IMR-90 (cell line): ENCODE results near the gene BCL2L15. TPM values are rescaled to one million over a fixed set of nuclear protein-coding genes. Genes with fewer than 3 reads are reported as not detected.

ENCODE experiments used
- ATAC-seq: fragments of 200-7000 bp; cut with Tn5 transposase; 2 replicates; pipeline ENCODE4 v1.9.1; 2020; ENCODE audit warnings: low read depth, mild to moderate bottlenecking, moderate library complexity
- BruUV-seq: library from RNA; stranded (reverse); fragments of 400-500 nt; replicated peaks from 2 replicates; lab custom pipeline; 2021; lab: Mats Ljungman, UMichigan
- CTCF ChIA-PET: fragments of 300-600 bp; formaldehyde crosslinking; extraction: SDS; loops from one replicate; lab custom pipeline; 2021; ENCODE audit warnings: antibody characterized with exemption; lab: Yijun Ruan, JAX
- POLR2A ChIA-PET: fragments of 300-600 bp; sonication (Branson Sonifier 250); formaldehyde crosslinking; loops from one replicate; lab custom pipeline; 2022; ENCODE audit warnings: antibody characterized with exemption; ENCODE audit not compliant: unreplicated experiment; lab: Charles Lee
- DNase-seq: peaks from one replicate; pipeline ENCODE4 v3.0.0; 2013
- H2AFZ ChIP-seq: replicated peaks from 2 replicates; pipeline ENCODE3; 2013; ENCODE audit warnings: low read length, mild to moderate bottlenecking; ENCODE audit not compliant: poor library complexity
- H2AK5ac ChIP-seq: 2 replicates; pipeline ENCODE4 v1.6.1; 2013; ENCODE audit warnings: low read depth, low read length, inconsistent platforms
- H2AK9ac ChIP-seq: replicated peaks from 2 replicates; pipeline ENCODE3; 2013; ENCODE audit warnings: mild to moderate bottlenecking, low read depth, low read length, moderate library complexity; ENCODE audit not compliant: poor library complexity
- H2BK120ac ChIP-seq: 2 replicates; pipeline ENCODE4 v1.6.1; 2013; ENCODE audit warnings: low read depth, low read length, inconsistent platforms
- H2BK15ac ChIP-seq: 3 replicates; pipeline ENCODE4 v1.6.1; 2013; ENCODE audit warnings: low read depth, low read length, inconsistent platforms
- H2BK20ac ChIP-seq: 2 replicates; pipeline ENCODE4 v1.6.1; 2013; ENCODE audit warnings: low read depth, mild to moderate bottlenecking, inconsistent platforms, low read length, moderate library complexity
- H2BK5ac ChIP-seq: 2 replicates; pipeline ENCODE4 v1.6.1; 2013; ENCODE audit warnings: mild to moderate bottlenecking, low read depth, low read length, inconsistent platforms; ENCODE audit not compliant: poor library complexity, severe bottlenecking
- H3K14ac ChIP-seq: replicated peaks from 2 replicates; pipeline ENCODE4 v1.6.1; 2013; ENCODE audit warnings: low read depth, low read length, inconsistent platforms
- H3K18ac ChIP-seq: 2 replicates; pipeline ENCODE4 v1.6.1; 2013; ENCODE audit warnings: low read depth, low read length, control low read depth
- H3K23ac ChIP-seq: 2 replicates; pipeline ENCODE4 v1.6.1; 2013; ENCODE audit warnings: low read depth, low read length, inconsistent platforms
- H3K27ac ChIP-seq: 2 replicates; pipeline ENCODE4 v1.5.1; 2013; ENCODE audit warnings: mild to moderate bottlenecking, control low read depth, low read length; ENCODE audit not compliant: insufficient read depth
- H3K27me3 ChIP-seq: 2 replicates; pipeline ENCODE4 v1.6.1; 2013; ENCODE audit warnings: low read length; ENCODE audit not compliant: control insufficient read depth, insufficient read depth
- H3K36me3 ChIP-seq: 2 replicates; pipeline ENCODE4 v1.6.1; 2013; ENCODE audit warnings: low read length, mixed read lengths; ENCODE audit not compliant: control insufficient read depth, insufficient read depth
- H3K4ac ChIP-seq: 2 replicates; pipeline ENCODE4 v1.6.1; 2013; ENCODE audit warnings: low read depth, low read length, inconsistent platforms
- H3K4me1 ChIP-seq: 2 replicates; pipeline ENCODE4 v1.6.1; 2013; ENCODE audit warnings: low read length, mixed read lengths; ENCODE audit not compliant: control insufficient read depth, insufficient read depth
- H3K4me2 ChIP-seq: 2 replicates; pipeline ENCODE4 v1.6.1; 2013; ENCODE audit warnings: low read depth, mild to moderate bottlenecking, control low read depth, low read length, moderate library complexity
- H3K4me3 ChIP-seq: 2 replicates; pipeline ENCODE4 v1.5.1; 2013; ENCODE audit warnings: low read depth, mild to moderate bottlenecking, control low read depth, low read length, moderate library complexity; ENCODE audit not compliant: insufficient read depth
- H3K56ac ChIP-seq: 2 replicates; pipeline ENCODE4 v1.6.1; 2013; ENCODE audit warnings: low read length, inconsistent platforms; ENCODE audit not compliant: insufficient read depth; ENCODE audit errors: extremely low read depth
- H3K79me1 ChIP-seq, 2 experiments: 2 replicates each; pipeline ENCODE4 v1.6.1; 2013; ENCODE audit warnings: low read length in 2 of 2, inconsistent platforms in 1 of 2, low read depth in 1 of 2
- H3K9ac ChIP-seq: 2 replicates; pipeline ENCODE4 v1.6.1; 2013; ENCODE audit warnings: low read depth, low read length, control low read depth
- H3K9me1 ChIP-seq: 2 replicates; pipeline ENCODE4 v1.6.1; 2013; ENCODE audit warnings: low read length, inconsistent platforms; ENCODE audit not compliant: insufficient read depth
- H3K9me3 ChIP-seq: 2 replicates; pipeline ENCODE4 v1.6.1; 2013; ENCODE audit warnings: low read length; ENCODE audit not compliant: control insufficient read depth, insufficient read depth
- H4K20me1 ChIP-seq: 2 replicates; pipeline ENCODE4 v1.6.1; 2013; ENCODE audit warnings: low read length, inconsistent platforms; ENCODE audit not compliant: insufficient read depth
- H4K5ac ChIP-seq: 2 replicates; pipeline ENCODE4 v1.6.1; 2013; ENCODE audit warnings: mild to moderate bottlenecking, low read depth, low read length, control low read depth
- H4K8ac ChIP-seq, 2 experiments: 2 replicates each; pipeline ENCODE4 v1.6.1; 2013; ENCODE audit warnings: low read depth in 2 of 2, low read length in 2 of 2, control low read depth in 1 of 2, inconsistent platforms in 1 of 2
- H4K91ac ChIP-seq: 2 replicates; pipeline ENCODE4 v1.6.1; 2013; ENCODE audit warnings: low read depth, low read length, inconsistent platforms; ENCODE audit not compliant: insufficient read depth
- BHLHE40 ChIP-seq: fragments of 150-350 bp; IDR thresholded peaks from 2 replicates; pipeline ENCODE4 v1.6.1; 2016; ENCODE audit warnings: mild to moderate bottlenecking, low read depth, low read length
- CEBPB ChIP-seq: IDR thresholded peaks from 2 replicates; pipeline ENCODE4 v1.6.1; 2012; ENCODE audit warnings: low read depth, low read length, improper control_type of control experiment
- CHD1 ChIP-seq: IDR thresholded peaks from 2 replicates; pipeline ENCODE4 v1.6.1; 2012; ENCODE audit warnings: low read depth, low read length, improper control_type of control experiment
- ELK1 ChIP-seq: fragments of 150-350 bp; IDR thresholded peaks from 2 replicates; pipeline ENCODE4 v1.6.1; 2016; ENCODE audit warnings: low read depth, mild to moderate bottlenecking, low read length, moderate library complexity, borderline replicate concordance
- FOS ChIP-seq: fragments of 150-350 bp; IDR thresholded peaks from 2 replicates; pipeline ENCODE4 v1.6.1; 2016; ENCODE audit warnings: low read depth, low read length
- MAFK ChIP-seq: IDR thresholded peaks from 2 replicates; pipeline ENCODE4 v1.6.1; 2012; ENCODE audit warnings: low read depth, low read length, improper control_type of control experiment
- MAZ ChIP-seq: IDR thresholded peaks from 2 replicates; pipeline ENCODE4 v1.6.1; 2012; ENCODE audit warnings: low read depth, mild to moderate bottlenecking, low read length, improper control_type of control experiment, moderate library complexity, borderline replicate concordance
- MXI1 ChIP-seq: IDR thresholded peaks from 2 replicates; pipeline ENCODE4 v1.6.1; 2012; ENCODE audit warnings: low read depth, mild to moderate bottlenecking, low read length, moderate library complexity, borderline replicate concordance
- NFE2L2 ChIP-seq: fragments of 150-350 bp; IDR thresholded peaks from 2 replicates; pipeline ENCODE4 v1.6.1; 2016; ENCODE audit warnings: low read depth, mild to moderate bottlenecking, low read length
- POLR2A ChIP-seq: IDR thresholded peaks from 2 replicates; pipeline ENCODE4 v1.6.1; 2012; ENCODE audit warnings: mild to moderate bottlenecking, low read depth, low read length
- RAD21 ChIP-seq: IDR thresholded peaks from 2 replicates; pipeline ENCODE4 v1.6.1; 2012; ENCODE audit warnings: low read length, improper control_type of control experiment
- RCOR1 ChIP-seq: IDR thresholded peaks from 2 replicates; pipeline ENCODE4 v1.6.1; 2012; ENCODE audit warnings: mild to moderate bottlenecking, low read length, improper control_type of control experiment; ENCODE audit not compliant: insufficient replicate concordance
- RFX5 ChIP-seq: IDR thresholded peaks from 2 replicates; pipeline ENCODE4 v1.8.0; 2012; ENCODE audit warnings: low read depth, mild to moderate bottlenecking, low read length, moderate library complexity
- SMC3 ChIP-seq: fragments of 150-350 bp; IDR thresholded peaks from 2 replicates; pipeline ENCODE4 v1.6.1; 2016; ENCODE audit warnings: low read depth, mild to moderate bottlenecking, antibody characterized with exemption, low read length, moderate library complexity
- USF2 ChIP-seq: fragments of 150-350 bp; IDR thresholded peaks from 2 replicates; pipeline ENCODE4 v1.6.1; 2017; ENCODE audit warnings: mild to moderate bottlenecking, antibody characterized with exemption, low read length, low read depth
- WGBS, 2 experiments: methylation state at CpG; one replicate each; pipeline versions ENCODE4 v1.1.5 to v1.1.7; 2013; ENCODE audit warnings: missing lambda C conversion rate in 2 of 2; ENCODE audit not compliant: insufficient read length in 1 of 2; ENCODE audit errors: extremely low coverage in 2 of 2; 5-methylcytosine and 5-hydroxymethylcytosine counted together
- dilution Hi-C: fragments of 300-500 bp; cut with HindIII; formaldehyde crosslinking; loops from one replicate; pipeline ENCODE4 v1.14.3; 2018; ENCODE audit warnings: low sequenced_read_pairs; ENCODE audit not compliant: unreplicated experiment
- in situ Hi-C: fragments of 300-500 bp; cut with MboI; formaldehyde crosslinking; loops from 3 replicates; pipeline ENCODE4 v1.14.3; 2019; ENCODE audit warnings: low sequenced_read_pairs, inconsistent platforms, mixed read lengths
- intact Hi-C: fragments of 100-400 bp; cut with micrococcal nuclease; formaldehyde crosslinking; loops from 2 replicates; pipeline ENCODE4 v1.10.0; 2022
- polyA plus RNA-seq, 3 experiments: library from polyadenylated mRNA; depleted of rRNA; stranded (reverse); fragments of >200 nt; gene quantifications; 2 replicates each; pipeline ENCODE4 v1.2.3, GENCODE V29; 2012; ENCODE audit warnings: low replicate concordance in 1 of 3
- total RNA-seq: library from RNA; depleted of rRNA; stranded (reverse); fragments of >200 nt; gene quantifications from 2 replicates; pipeline ENCODE4 v1.2.3, GENCODE V29; 2012
- TF ChIP-seq, protein P1 (sequence below): conservative IDR thresholded peaks from 2 replicates; pipeline ENCODE4 v1.5.1; 2012; ENCODE audit warnings: mild to moderate bottlenecking, low read depth, low read length, improper control_type of control experiment

Gene BCL2L15
- total and polyA plus RNA-seq, 2 of the 4 experiments (the other 2 are of a cell fraction) = under 0.01 to 0.15 TPM

- Histone ChIP-seq H3K9me1 (no peaks in the 10 kb centered on the region; the same call in 1 of the 2 replicates), H4K91ac (no peak overlapping the region), H3K4me2 (no peak overlapping the region), H3K79me1 (no peaks in the 10 kb centered on the region), H3K27ac (no peak overlapping the region), H3K36me3 (no peaks in the 10 kb centered on the region), H2AK9ac (no peak overlapping the region), H2BK20ac (no peak overlapping the region), H3K4ac (no peak overlapping the region), H2BK15ac (no peak overlapping the region), H4K5ac (no peak overlapping the region), H3K4me1 (no peaks in the 10 kb centered on the region), H3K14ac (no peak overlapping the region), H2AK5ac (no peak overlapping the region), H2BK5ac (no peak overlapping the region), H3K9ac (no peak overlapping the region), H2BK120ac (no peak overlapping the region), H3K23ac (no peak overlapping the region), H3K56ac (no peak overlapping the region), H3K27me3 (no peaks in the 10 kb centered on the region), H4K20me1 (no peaks in the 10 kb centered on the region), H3K18ac (no peak overlapping the region), H3K4me3 (no peak overlapping the region), H4K8ac (no peak overlapping the region), H3K9me3 (no peaks in the 10 kb centered on the region), H2AFZ (no peak overlapping the region)
- intact Hi-C loops (no loop called here), in situ Hi-C loops (no loop called here), dilution Hi-C loops (no loop called here)
- CTCF ChIA-PET = interaction anchor here (1.4 kb wide), 1 partner anchor 11 kb away, joined by 3 read pairs; no protein-coding TSS in a partner anchor
- no peak for DNase-seq
- TF ChIP-seq RCOR1 = no peak
- TF ChIP-seq BHLHE40 = no peak
- no peak for TF ChIP-seq MAFK
- TF ChIP-seq USF2 = no peak
- TF ChIP-seq, protein P1, sequence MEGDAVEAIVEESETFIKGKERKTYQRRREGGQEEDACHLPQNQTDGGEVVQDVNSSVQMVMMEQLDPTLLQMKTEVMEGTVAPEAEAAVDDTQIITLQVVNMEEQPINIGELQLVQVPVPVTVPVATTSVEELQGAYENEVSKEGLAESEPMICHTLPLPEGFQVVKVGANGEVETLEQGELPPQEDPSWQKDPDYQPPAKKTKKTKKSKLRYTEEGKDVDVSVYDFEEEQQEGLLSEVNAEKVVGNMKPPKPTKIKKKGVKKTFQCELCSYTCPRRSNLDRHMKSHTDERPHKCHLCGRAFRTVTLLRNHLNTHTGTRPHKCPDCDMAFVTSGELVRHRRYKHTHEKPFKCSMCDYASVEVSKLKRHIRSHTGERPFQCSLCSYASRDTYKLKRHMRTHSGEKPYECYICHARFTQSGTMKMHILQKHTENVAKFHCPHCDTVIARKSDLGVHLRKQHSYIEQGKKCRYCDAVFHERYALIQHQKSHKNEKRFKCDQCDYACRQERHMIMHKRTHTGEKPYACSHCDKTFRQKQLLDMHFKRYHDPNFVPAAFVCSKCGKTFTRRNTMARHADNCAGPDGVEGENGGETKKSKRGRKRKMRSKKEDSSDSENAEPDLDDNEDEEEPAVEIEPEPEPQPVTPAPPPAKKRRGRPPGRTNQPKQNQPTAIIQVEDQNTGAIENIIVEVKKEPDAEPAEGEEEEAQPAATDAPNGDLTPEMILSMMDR = no peak
- no peak for TF ChIP-seq POLR2A
- no peak for TF ChIP-seq NFE2L2
- TF ChIP-seq CHD1 = no peak
- TF ChIP-seq SMC3 = no peak
- no peak for TF ChIP-seq ELK1
- TF ChIP-seq RAD21 = no peak
- no peak for TF ChIP-seq FOS
- TF ChIP-seq CEBPB = no peak
- TF ChIP-seq MXI1 = no peak
- no peak for TF ChIP-seq RFX5
- no peak for TF ChIP-seq MAZ
- no TSS peak for BruUV-seq
- WGBS, 2 experiments = no CpG with 5 or more reads among the region's 4 CpGs
- no peak for ATAC-seq
- POLR2A ChIA-PET = no interaction called here
Measured at GRCh38 chr1:113879739-113880038, 7.7 kb downstream of the BCL2L15 start.
